HEK293 (cell line): ENCODE results near the gene TNFSF12.
A peak's percentile ranks its signal among the peaks of the same experiment; 100 is the strongest.

Source experiments
- BCL11A ChIP-seq: fragments of 450-650 bp; formaldehyde crosslinking; IDR thresholded peaks from 2 replicates; pipeline ENCODE4 v1.5.1; 2016; ENCODE audit warnings: low read depth, missing biosample characterization, missing genetic modification characterization
- HOXD13 ChIP-seq: sonication (generic); formaldehyde crosslinking; IDR thresholded peaks from 2 replicates; pipeline ENCODE4 v1.8.0; 2022; ENCODE audit warnings: missing genetic modification reagents, borderline replicate concordance
- KLF1 ChIP-seq: fragments of 450-650 bp; formaldehyde crosslinking; IDR thresholded peaks from 2 replicates; pipeline ENCODE4 v1.5.1; 2016; ENCODE audit warnings: missing biosample characterization, missing genetic modification characterization
- KLF10 ChIP-seq: fragments of 450-650 bp; IDR thresholded peaks from 2 replicates; pipeline ENCODE4 v1.5.1; 2018; ENCODE audit warnings: missing biosample characterization, mild to moderate bottlenecking, missing genetic modification characterization
- KLF17 ChIP-seq: fragments of 450-650 bp; formaldehyde crosslinking; IDR thresholded peaks from 2 replicates; pipeline ENCODE4 v1.5.1; 2016; ENCODE audit warnings: missing biosample characterization, missing genetic modification characterization
- KLF7 ChIP-seq: fragments of 450-650 bp; formaldehyde crosslinking; IDR thresholded peaks from 2 replicates; pipeline ENCODE4 v1.5.1; 2016; ENCODE audit warnings: missing biosample characterization, missing genetic modification characterization, borderline replicate concordance
- OSR2 ChIP-seq: fragments of 450-650 bp; formaldehyde crosslinking; IDR thresholded peaks from 2 replicates; pipeline ENCODE4 v1.5.1; 2016; ENCODE audit warnings: missing biosample characterization, missing genetic modification characterization
- PRDM2 ChIP-seq: fragments of 450-650 bp; formaldehyde crosslinking; IDR thresholded peaks from 2 replicates; pipeline ENCODE4 v1.5.1; 2016; ENCODE audit warnings: missing biosample characterization, missing genetic modification characterization, borderline replicate concordance
- SP7 ChIP-seq: fragments of 450-650 bp; formaldehyde crosslinking; IDR thresholded peaks from 2 replicates; pipeline ENCODE4 v1.5.1; 2016; ENCODE audit warnings: missing biosample characterization, missing genetic modification characterization
- ZBTB10 ChIP-seq: fragments of 450-650 bp; formaldehyde crosslinking; IDR thresholded peaks from 2 replicates; pipeline ENCODE4 v1.5.1; 2016; ENCODE audit warnings: missing biosample characterization, missing genetic modification characterization
- ZBTB26 ChIP-seq: fragments of 450-650 bp; formaldehyde crosslinking; optimal IDR thresholded peaks from 2 replicates; pipeline ENCODE3; 2016; ENCODE audit warnings: missing biosample characterization, mild to moderate bottlenecking, missing genetic modification characterization
- ZBTB7A ChIP-seq: fragments of 450-650 bp; formaldehyde crosslinking; IDR thresholded peaks from 2 replicates; pipeline ENCODE4 v1.5.1; 2016; ENCODE audit warnings: low read depth, missing biosample characterization, missing genetic modification characterization
- ZFHX2 ChIP-seq: fragments of 450-650 bp; formaldehyde crosslinking; conservative IDR thresholded peaks from 2 replicates; pipeline ENCODE4 v1.5.1; 2016; ENCODE audit warnings: missing biosample characterization, missing genetic modification characterization
- ZFP41 ChIP-seq: fragments of 450-650 bp; formaldehyde crosslinking; IDR thresholded peaks from 2 replicates; pipeline ENCODE4 v1.5.1; 2016; ENCODE audit warnings: missing biosample characterization, missing genetic modification characterization, borderline replicate concordance
- ZIC2 ChIP-seq: fragments of 450-650 bp; formaldehyde crosslinking; IDR thresholded peaks from 2 replicates; pipeline ENCODE4 v1.5.1; 2016; ENCODE audit warnings: missing biosample characterization, missing genetic modification characterization
- ZNF239 ChIP-seq: fragments of 450-650 bp; formaldehyde crosslinking; IDR thresholded peaks from 2 replicates; pipeline ENCODE4 v1.5.1; 2016; ENCODE audit warnings: missing biosample characterization, missing genetic modification characterization
- ZNF266 ChIP-seq: fragments of 450-650 bp; formaldehyde crosslinking; IDR thresholded peaks from 2 replicates; pipeline ENCODE4 v1.5.1; 2016; ENCODE audit warnings: missing biosample characterization, missing genetic modification characterization, low read depth
- ZNF366 ChIP-seq: fragments of 450-650 bp; formaldehyde crosslinking; conservative IDR thresholded peaks from 2 replicates; pipeline ENCODE4 v1.5.1; 2016; ENCODE audit warnings: missing biosample characterization, missing genetic modification characterization
- ZNF394 ChIP-seq: fragments of 450-650 bp; formaldehyde crosslinking; IDR thresholded peaks from 2 replicates; pipeline ENCODE4 v1.5.1; 2016; ENCODE audit warnings: missing biosample characterization, missing genetic modification characterization, mild to moderate bottlenecking, moderate library complexity, borderline replicate concordance
- ZNF514 ChIP-seq: fragments of 450-650 bp; formaldehyde crosslinking; IDR thresholded peaks from 2 replicates; pipeline ENCODE4 v1.5.1; 2016; ENCODE audit warnings: missing biosample characterization, missing genetic modification characterization
- ZNF544 ChIP-seq: fragments of 450-650 bp; formaldehyde crosslinking; IDR thresholded peaks from 2 replicates; pipeline ENCODE4 v1.5.0; 2017; ENCODE audit warnings: missing biosample characterization, missing genetic modification characterization
- ZNF555 ChIP-seq: fragments of 450-650 bp; formaldehyde crosslinking; conservative IDR thresholded peaks from 2 replicates; pipeline ENCODE4 v1.5.1; 2017; ENCODE audit warnings: missing biosample characterization, mild to moderate bottlenecking, missing genetic modification characterization, inconsistent platforms
- ZNF596 ChIP-seq: fragments of 450-650 bp; IDR thresholded peaks from 2 replicates; pipeline ENCODE4 v1.5.0; 2018; ENCODE audit warnings: missing biosample characterization, mild to moderate bottlenecking, missing genetic modification characterization, moderate library complexity
- ZNF76 ChIP-seq: fragments of 450-650 bp; formaldehyde crosslinking; IDR thresholded peaks from 2 replicates; pipeline ENCODE4; 2016; ENCODE audit warnings: low read depth, missing biosample characterization, missing genetic modification characterization, borderline replicate concordance
- ZSCAN30 ChIP-seq: fragments of 450-650 bp; IDR thresholded peaks from 2 replicates; pipeline ENCODE4 v1.5.1; 2018; ENCODE audit warnings: missing biosample characterization, mild to moderate bottlenecking, missing genetic modification characterization, moderate library complexity
- ZSCAN4 ChIP-seq: fragments of 450-650 bp; formaldehyde crosslinking; IDR thresholded peaks from 2 replicates; pipeline ENCODE4 v1.5.1; 2017; ENCODE audit warnings: missing biosample characterization, missing genetic modification characterization

The TNFSF12 gene

GRCh38 chr17:7573324-7574080 is 24.6 kb downstream of the TNFSF12 start (continued):
- TF ChIP-seq PRDM2 (tag by site-specific recombination) (0 out of 2 replicates have a peak, but pooled peaks have one; percentile 10), ZNF596 (tag by site-specific recombination) (peak; percentile 40; the same call in 1 of the 2 replicates), ZNF266 (tag by site-specific recombination) (no peak), KLF7 (tag by site-specific recombination) (peak; percentile 73; the same call in 1 of the 2 replicates), SP7 (tag by site-specific recombination) (peak; percentile 87), ZNF514 (tag by site-specific recombination) (no peak), ZSCAN4 (tag by site-specific recombination) (no peak), ZNF239 (tag by site-specific recombination) (no peak), ZNF555 (tag by site-specific recombination) (no peak), ZNF76 (tag by site-specific recombination) (peak; percentile 67; the same call in 1 of the 2 replicates), ZBTB7A (tag by site-specific recombination) (peak; percentile 35; the same call in 1 of the 2 replicates), KLF17 (tag by site-specific recombination) (peak; percentile 93), ZNF394 (peak; percentile 16; the same call in 1 of the 2 replicates), ZSCAN30 (tag by site-specific recombination) (no peak; the same call in 1 of the 2 replicates), BCL11A (tag by site-specific recombination) (no peak), ZBTB26 (tag by site-specific recombination) (peak; percentile 94), HOXD13 (CRISPR knock-in tag) (peak; percentile 64; the same call in 1 of the 2 replicates), OSR2 (no peak; the same call in 1 of the 2 replicates), KLF10 (tag by site-specific recombination) (peak; percentile 47; the same call in 1 of the 2 replicates), ZFP41 (tag by site-specific recombination) (no peak), ZNF366 (tag by site-specific recombination) (peak; percentile 74), ZNF544 (tag by site-specific recombination) (no peak), KLF1 (tag by site-specific recombination) (peak; percentile 73), ZIC2 (tag by site-specific recombination) (peak; percentile 81), ZBTB10 (tag by site-specific recombination) (peak; percentile 59; the same call in 1 of the 2 replicates), ZFHX2 (peak; percentile 99)
